Measurements from ENCODE around the gene SIAH3. TPM values are rescaled to one million over a fixed set of nuclear protein-coding genes. Genes with fewer than 3 reads are reported as not detected.

Gene SIAH3
- total and polyA plus RNA-seq, 9 of the 15 experiments (the other 6 are each of a cell fraction or from before 2014, with no cell fraction given), result not detected

GRCh38 chr13:45765464-45765863 lies 86.1 kb downstream of the SIAH3 start (continued):
- TF ChIP-seq HDAC6 (IDR thresholded peaks at IDR 0.05; ENCODE audit: low read depth, low read length), result no peak

- H3K4me1 ChIP-seq (replicated peaks in 1 of 2; ENCODE audit: control insufficient read depth in 2 of 2, insufficient read depth in 2 of 2, low read length in 2 of 2), result no peaks in the 10 kb centered on the region; a peak in 1 of 5 replicates
- no peaks in the 10 kb centered on the region for H3K79me2 ChIP-seq (ENCODE audit: control insufficient read depth, insufficient read depth, low read length)
- ChIA-PET POLR2A (interaction anchor here (0.6 kb wide), 1 partner anchor 400 kb away, joined by 3 read pairs; no protein-coding TSS in a partner anchor), CTCF (ENCODE audit: low intra/inter-chr PET ratio) (no interaction called here)
- no peak for FAIRE-seq
- intact Hi-C loops (cut with micrococcal nuclease), result no loop called here
- in situ Hi-C loops (cut with MboI), result no loop called here
- H3K9me1 ChIP-seq (ENCODE audit: control insufficient read depth, insufficient read depth, low read length), result no peaks in the 10 kb centered on the region
- WGBS (ENCODE audit: insufficient coverage, low coverage, missing lambda C conversion rate), result 4% methylated on average over 4 of the region's 4 CpGs
- no peak for DNase-seq (ENCODE audit: extremely low read depth in 1 of 4, low spot score in 3 of 4)
- no peak for ATAC-seq
- no peaks in the 10 kb centered on the region for H4K20me1 ChIP-seq (replicated peaks; ENCODE audit: control insufficient read depth, insufficient read depth, low read length)
- H3K4me2 ChIP-seq (ENCODE audit: insufficient read depth, low read length), result no peak overlapping the region
- no peaks in the 10 kb centered on the region for H3K27me3 ChIP-seq (ENCODE audit: control insufficient read depth in 2 of 2, insufficient read depth in 2 of 2, low read length in 2 of 2)
- no peak overlapping the region for H2AFZ ChIP-seq (ENCODE audit: low read depth, low read length)
- no peak overlapping the region for H3K4me3 ChIP-seq
- no peaks in the 10 kb centered on the region for H3K36me3 ChIP-seq (ENCODE audit: control insufficient read depth, insufficient read depth, low read length)
- H3K27ac ChIP-seq (ENCODE audit: extremely low read depth, low read depth, low read length), result no peak overlapping the region
- H3K9me3 ChIP-seq (replicated peaks; ENCODE audit: control insufficient read depth, insufficient read depth, low read depth, low read length), result no peaks in the 10 kb centered on the region
- no TSS peak for BruUV-seq (replicated peaks)
- H3K9ac ChIP-seq (ENCODE audit: insufficient read depth in 1 of 2, low read depth in 2 of 2, low read length in 2 of 2), result no peak overlapping the region
- no peak for TF ChIP-seq NEUROD1 (IDR thresholded peaks at IDR 0.05; ENCODE audit: borderline replicate concordance, low read depth, low read length, partially characterized antibody)
- no peak for TF ChIP-seq DEAF1 (CRISPR knock-in tag; IDR thresholded peaks at IDR 0.05)
- TF ChIP-seq TSHZ1 (CRISPR knock-in tag; IDR thresholded peaks at IDR 0.05), result no peak
- TF ChIP-seq STAG1 (CRISPR knock-in tag; IDR thresholded peaks at IDR 0.05; ENCODE audit: borderline replicate concordance), result no peak
- TF ChIP-seq USF2 (CRISPR knock-in tag; IDR thresholded peaks at IDR 0.05), result no peak
- no peak for TF ChIP-seq HINFP (tag; conservative IDR thresholded peaks at IDR 0.05; ENCODE audit: low read depth)
- TF ChIP-seq NUFIP1 (IDR thresholded peaks at IDR 0.05; ENCODE audit: partially characterized antibody), result no peak
- no peak for TF ChIP-seq CC2D1A (IDR thresholded peaks at IDR 0.05)
- no peak for TF ChIP-seq SAFB (IDR thresholded peaks at IDR 0.05; ENCODE audit: borderline replicate concordance, low read depth, low read length)
- no peak for TF ChIP-seq NR4A1 (CRISPR knock-in tag; IDR thresholded peaks at IDR 0.05)
- TF ChIP-seq NR4A1 (tag; IDR thresholded peaks at IDR 0.05), result no peak
These were observed 88.1 kb downstream of the SIAH3 start for GRCh38 chr13:45763419-45763818.
